Esophagus muscularis mucosa (tissue), 4 donors: ENCODE measurements around the gene AK8.

Experiments
- CTCF ChIP-seq, 3 experiments: fragments of 200-600 bp in 2 of 3; fragments of 450-650 bp in 1 of 3; sonication (generic) in 2 of 3; IDR thresholded peaks; one replicate each; pipeline ENCODE4 v1.5.1; 2017 to 2019; ENCODE audit warnings: antibody characterized with exemption in 3 of 3, mild to moderate bottlenecking in 2 of 3, moderate library complexity in 1 of 3
- EP300 ChIP-seq: sonication (generic); formaldehyde crosslinking; IDR thresholded peaks from one replicate; pipeline ENCODE4 v1.6.1; 2017; ENCODE audit warnings: antibody characterized with exemption
- POLR2A ChIP-seq: fragments of 450-650 bp; IDR thresholded peaks from one replicate; pipeline ENCODE4 v1.6.1; 2017; ENCODE audit warnings: antibody characterized with exemption, moderate library complexity, mild to moderate bottlenecking, low read depth
- POLR2AphosphoS5 ChIP-seq, 2 donors: sonication (generic); formaldehyde crosslinking; IDR thresholded peaks; one replicate each; pipeline ENCODE4 v1.6.1; 2017; ENCODE audit warnings: antibody characterized with exemption in 2 of 2

DNA sequence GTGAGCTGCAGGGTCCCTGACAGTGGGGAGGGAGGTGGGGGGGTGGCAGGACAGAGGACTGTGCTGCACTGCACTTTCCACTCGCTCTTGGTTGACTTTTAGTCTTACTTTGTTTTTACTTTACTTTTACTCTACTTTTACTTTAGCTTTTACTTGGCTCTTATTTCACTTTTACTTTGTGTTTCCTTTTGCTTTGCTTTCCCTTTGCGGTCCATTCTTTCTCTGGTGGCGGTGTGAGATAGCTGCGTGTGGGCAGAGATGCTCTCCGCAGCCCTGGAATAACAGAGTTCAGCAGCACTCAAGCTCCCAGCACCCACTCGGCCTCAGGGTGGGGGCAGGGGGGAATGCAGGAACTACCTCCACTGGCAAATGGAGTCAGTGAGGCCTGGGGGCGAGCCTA is 4.7 kb downstream of the AK8 start:
- no peak for TF ChIP-seq CTCF (IDR thresholded peaks at IDR 0.05)
- no peak for TF ChIP-seq POLR2A
- no peak for TF ChIP-seq POLR2AphosphoS5 (IDR thresholded peaks at IDR 0.05)
- no peak for TF ChIP-seq EP300
